Glomerular visceral epithelial cell (primary cell): ENCODE results near the gene RARB.

Experiments used
- DNase-seq: peaks from one replicate; pipeline ENCODE4 v3.0.0-alpha.2; 2016; ENCODE audit errors: extremely low spot score

Gene RARB

GRCh38 chr3:25578059-25578458 is 150.0 kb downstream of the RARB start:
- no peak for DNase-seq

GRCh38 chr3:25580534-25580933 is 152.5 kb downstream of the RARB start:
- no peak for DNase-seq

- DNase-seq = no peak
Observed at GRCh38 chr3:25581335-25581734, 153.3 kb downstream of the RARB start.

- no peak for DNase-seq
Observed at GRCh38 chr3:25581823-25582222, 153.8 kb downstream of the RARB start.

GRCh38 chr3:25582242-25582641 is 154.2 kb downstream of the RARB start:
- peak; percentile 87 for DNase-seq

GRCh38 chr3:25583343-25583742 is 155.3 kb downstream of the RARB start:
- DNase-seq = no peak

GRCh38 chr3:25584011-25584789 is 156.1 kb downstream of the RARB start:
- DNase-seq = no peak

GRCh38 chr3:25585361-25586166 is 157.5 kb downstream of the RARB start:
- DNase-seq = no peak

GRCh38 chr3:25586167-25586505 is 158.1 kb downstream of the RARB start:
- DNase-seq = no peak

- no peak for DNase-seq
Observed at GRCh38 chr3:25586553-25586952, 158.5 kb downstream of the RARB start.

GRCh38 chr3:25587094-25587493 is 159.0 kb downstream of the RARB start:
- no peak for DNase-seq

GRCh38 chr3:25587526-25587925 is 159.5 kb downstream of the RARB start:
- no peak for DNase-seq

- no peak for DNase-seq
Observed at GRCh38 chr3:25587975-25588374, 159.9 kb downstream of the RARB start.

GRCh38 chr3:25588441-25589103 is 160.5 kb downstream of the RARB start:
- no peak for DNase-seq

- no peak for DNase-seq
Observed at GRCh38 chr3:25589104-25589782, 161.2 kb downstream of the RARB start.

- no peak for DNase-seq
Observed at GRCh38 chr3:25589783-25590258, 161.8 kb downstream of the RARB start.

- peak; percentile 72 for DNase-seq
Observed at GRCh38 chr3:25592510-25592968, 164.5 kb downstream of the RARB start.

- DNase-seq = no peak
Observed at GRCh38 chr3:25593001-25593400, 164.9 kb downstream of the RARB start.

GRCh38 chr3:25594007-25594502 is 166.0 kb downstream of the RARB start:
- peak; percentile 52 for DNase-seq

- DNase-seq = no peak
Observed at GRCh38 chr3:25597535-25598101, 169.6 kb downstream of the RARB start.

- no peak for DNase-seq
Observed at GRCh38 chr3:25603703-25604102, 175.6 kb downstream of the RARB start.
